CD4-positive, alpha-beta T cell treated with Interferon gamma for 1 hour (primary cell): ENCODE data around the gene KRT5.

Experiments
- DNase-seq: peaks from one replicate; pipeline ENCODE4 v3.0.0-alpha.2; 2020

The KRT5 gene

DNA sequence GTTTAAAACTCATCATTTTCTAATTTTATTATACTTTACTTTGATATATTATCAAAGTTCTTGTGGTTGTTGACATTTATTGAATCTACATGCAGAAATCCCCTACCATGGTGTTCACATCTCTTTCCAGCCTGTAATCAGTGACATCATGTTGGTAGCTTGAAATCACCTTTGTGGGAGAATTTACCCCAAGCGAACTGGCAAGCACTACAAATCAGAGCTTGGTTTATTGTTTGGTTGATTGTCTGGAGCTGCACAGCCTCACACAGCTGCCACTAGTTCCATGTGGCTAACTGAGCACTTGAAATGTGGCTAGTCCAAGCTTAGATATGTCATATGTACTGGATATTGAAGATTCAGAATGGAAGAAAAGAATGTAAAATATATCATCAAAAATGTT is 15.4 kb upstream of the KRT5 start:
- DNase-seq = no peak

DNA sequence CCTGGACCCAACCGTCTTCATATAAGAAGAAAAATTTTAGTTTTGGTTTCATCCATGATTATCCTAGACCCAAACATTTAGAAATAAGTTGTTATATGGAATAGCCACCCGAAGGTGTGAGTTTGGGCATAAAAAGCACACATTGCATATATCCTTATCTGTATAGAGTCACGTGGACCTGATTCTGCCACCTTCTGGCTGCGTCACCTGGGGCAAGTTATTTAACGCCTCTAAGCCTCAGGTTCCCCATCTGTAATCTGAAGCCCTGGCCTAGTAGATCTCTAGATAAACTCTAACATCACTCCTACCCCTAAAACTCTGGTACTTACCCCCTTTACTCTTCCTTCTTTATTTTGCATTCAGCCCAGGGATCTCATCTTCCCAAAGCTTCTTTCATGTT is 14.3 kb upstream of the KRT5 start:
- DNase-seq = no peak

DNA sequence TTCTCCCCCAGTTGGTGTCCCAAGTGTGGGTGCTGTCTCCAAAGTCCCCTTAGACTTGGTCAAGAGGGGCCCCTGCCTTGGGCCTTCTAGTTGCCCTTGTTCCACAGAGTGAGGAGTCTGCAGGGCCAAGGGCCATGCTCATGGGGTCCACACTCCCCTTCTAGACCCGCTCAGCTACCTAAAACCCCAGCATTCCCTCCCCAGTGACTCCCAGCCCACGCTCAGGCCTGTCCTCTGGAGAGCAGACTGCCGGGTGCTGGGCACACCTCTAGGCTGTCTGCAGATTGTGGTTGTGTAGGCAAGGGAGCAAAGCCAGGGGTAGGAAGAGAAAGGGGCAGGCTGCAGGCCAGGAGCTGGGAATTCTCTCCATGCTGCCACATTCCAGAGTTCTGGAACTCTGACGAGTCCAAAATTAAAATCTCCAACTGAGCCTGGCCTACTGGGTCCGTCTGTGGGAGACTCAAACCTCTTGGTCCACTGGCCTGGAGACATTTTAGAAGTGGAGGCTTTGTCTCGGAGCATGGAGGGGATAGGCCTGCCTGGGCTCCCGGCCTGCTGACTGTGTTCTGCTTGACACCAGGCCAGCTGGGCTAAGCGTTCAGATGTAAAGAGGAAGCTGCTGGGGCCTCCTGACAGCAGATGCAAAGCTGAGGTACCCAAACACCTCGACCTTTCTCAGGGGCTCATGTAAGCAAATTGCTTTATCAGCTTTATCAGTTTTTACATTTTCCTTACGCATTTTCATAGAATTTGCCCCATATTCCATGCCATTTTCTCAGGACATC is 13.7 kb upstream of the KRT5 start:
- no peak for DNase-seq

DNA sequence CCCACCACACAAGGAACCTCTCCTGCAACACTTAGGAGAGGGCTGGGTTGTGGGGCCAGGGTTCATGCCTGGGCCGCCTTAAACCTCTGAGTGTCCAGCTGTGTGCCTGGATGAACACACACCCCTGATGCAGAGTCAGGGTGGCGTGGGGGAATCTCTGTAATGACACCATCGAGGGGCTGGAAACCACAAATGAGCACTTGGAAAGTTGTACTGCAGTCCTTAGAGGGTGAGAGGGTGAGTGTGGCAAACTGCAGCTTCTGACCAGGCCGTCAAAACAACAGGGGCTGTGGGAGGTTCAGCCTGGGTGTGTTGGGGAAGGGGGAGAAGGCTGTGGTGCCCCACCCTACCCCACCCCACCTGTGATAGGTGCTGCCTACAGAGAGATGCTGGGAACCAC is 12.4 kb upstream of the KRT5 start:
- DNase-seq = no peak

DNA sequence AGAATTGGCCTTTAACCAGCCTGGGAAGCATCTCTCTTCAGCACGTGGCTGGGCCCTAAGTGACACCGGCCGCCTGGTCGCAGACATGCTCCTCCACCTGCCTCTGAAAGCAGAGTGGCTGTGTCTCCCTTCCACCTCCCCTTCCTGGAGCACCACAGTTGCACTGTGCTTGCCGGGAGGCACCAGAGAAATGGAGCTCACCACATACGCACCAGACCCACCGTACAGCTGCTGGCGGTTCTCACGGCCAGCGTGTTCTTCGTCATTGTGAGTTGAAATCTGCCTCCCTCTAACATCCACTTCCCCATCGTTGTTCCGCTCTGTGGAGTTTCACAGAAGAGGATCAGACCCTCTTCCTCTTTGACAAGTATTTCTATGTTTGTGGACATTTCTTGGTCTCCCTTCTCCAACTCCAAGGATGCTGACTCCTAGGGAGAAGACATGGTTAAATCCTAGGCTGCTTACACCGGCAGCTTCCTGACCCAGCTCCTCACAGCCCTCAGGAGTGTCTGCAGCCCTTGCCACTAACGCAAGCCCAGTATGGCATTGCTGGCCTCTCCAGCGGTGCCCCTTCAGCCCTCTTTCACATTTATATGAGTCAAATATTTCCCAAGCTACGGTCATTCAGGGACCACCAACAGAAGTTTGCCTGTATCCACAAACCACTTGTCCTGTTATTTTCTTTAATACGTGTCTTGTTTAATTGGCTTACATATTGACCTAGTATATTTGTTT is 11.5 kb upstream of the KRT5 start:
- DNase-seq = peak; percentile 38

DNA sequence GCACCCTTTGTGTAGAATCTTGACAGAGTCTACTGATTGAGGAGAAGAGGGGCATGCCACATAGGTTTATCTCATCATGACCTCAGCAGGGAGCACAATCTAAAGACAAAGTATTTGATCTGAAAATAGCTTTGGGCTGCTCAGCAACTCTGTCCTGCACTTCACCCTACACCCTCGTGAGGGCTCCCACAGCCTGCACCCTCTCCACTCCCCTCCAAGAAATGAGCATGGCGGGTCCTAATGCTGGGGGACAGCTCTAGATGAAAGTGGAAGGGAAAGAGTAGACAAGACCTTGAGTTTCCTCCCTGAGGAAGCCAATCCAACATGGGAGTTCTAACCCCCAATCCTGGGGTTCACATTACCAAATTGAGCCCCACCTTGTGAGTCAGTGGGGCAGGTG is 10.7 kb upstream of the KRT5 start:
- DNase-seq = no peak

DNA sequence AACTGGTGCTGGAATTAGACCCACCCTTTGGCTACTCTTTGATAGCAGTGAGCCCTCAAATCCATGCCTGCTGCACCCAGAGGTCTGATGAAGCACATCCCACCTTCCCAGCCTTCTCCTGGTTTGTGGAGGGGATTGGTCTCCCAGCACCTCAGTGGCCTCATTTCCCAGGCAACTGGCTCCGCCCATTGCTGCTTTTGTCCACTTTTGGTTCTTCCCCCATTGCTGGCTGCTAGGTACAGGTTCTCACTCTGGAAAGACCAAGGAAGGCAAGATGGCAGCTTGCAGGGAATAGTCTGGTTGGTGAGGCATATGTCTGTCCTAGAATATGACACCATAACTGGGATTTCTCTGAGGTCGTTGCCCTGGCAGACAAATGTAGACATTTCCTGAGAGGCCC is 10.2 kb upstream of the KRT5 start:
- no peak for DNase-seq

DNA sequence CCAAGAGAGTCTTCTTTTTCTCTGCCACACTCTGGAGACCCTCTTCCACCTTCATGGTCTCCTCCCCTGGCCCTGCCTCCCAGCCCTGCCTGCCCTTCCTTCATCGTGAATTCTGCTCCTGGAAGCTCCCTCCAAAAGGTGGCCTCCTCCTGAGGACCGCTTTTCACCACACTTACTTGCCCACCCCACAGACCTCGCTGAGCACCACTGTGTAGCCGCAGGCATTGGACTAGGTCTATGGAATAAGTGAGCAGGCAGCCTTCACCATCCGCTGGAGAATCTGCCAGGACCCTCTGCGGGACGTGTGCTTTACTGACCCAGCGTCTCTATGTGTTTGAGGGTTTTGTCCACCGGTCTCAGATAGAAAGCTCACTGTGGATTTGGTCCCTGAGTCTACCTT is 9.7 kb upstream of the KRT5 start:
- DNase-seq = no peak

DNA sequence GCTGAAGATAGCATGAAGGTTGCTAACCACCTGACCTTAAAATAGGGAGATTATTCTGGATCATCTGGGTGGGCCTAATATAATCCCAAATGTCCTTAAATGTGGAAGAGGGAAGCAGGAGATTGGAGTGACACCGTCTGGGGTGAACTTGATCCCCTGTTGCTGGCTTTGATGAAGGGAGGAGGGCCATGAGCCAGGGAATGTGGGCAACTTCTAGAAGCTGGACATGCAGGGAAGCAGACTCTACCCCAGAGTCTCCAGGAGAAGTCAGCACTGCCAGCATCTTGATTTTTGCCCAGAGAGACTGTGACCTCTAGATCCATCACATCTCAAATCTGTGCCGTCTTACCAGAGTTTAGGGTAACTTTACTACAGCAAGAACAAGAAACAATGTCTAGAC is 9.2 kb upstream of the KRT5 start:
- DNase-seq = no peak

DNA sequence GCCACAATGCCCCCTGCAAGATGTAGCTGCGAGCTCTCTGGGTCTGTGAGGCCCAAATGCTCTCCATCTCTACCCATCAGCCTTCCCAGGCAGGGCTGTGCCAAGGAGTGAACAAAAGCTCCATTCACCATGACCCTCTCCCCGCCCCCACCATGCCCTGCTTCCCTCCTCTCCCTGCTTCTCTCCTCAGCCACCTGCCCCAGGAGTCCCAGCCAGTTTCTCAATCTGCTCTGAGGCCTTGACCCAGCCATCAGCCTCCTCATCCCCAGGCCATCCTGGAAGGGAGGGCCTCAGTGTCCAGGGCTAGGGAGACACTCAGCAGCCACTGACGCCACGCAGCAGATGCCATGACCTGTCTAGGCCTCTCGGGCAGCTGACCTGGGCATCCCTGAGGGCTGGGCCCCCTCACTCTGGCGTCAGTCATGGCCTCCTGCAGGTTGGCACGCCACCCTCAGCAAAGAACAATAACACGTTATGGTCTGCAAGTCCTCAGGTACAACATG is 8.5 kb upstream of the KRT5 start:
- no peak for DNase-seq

DNA sequence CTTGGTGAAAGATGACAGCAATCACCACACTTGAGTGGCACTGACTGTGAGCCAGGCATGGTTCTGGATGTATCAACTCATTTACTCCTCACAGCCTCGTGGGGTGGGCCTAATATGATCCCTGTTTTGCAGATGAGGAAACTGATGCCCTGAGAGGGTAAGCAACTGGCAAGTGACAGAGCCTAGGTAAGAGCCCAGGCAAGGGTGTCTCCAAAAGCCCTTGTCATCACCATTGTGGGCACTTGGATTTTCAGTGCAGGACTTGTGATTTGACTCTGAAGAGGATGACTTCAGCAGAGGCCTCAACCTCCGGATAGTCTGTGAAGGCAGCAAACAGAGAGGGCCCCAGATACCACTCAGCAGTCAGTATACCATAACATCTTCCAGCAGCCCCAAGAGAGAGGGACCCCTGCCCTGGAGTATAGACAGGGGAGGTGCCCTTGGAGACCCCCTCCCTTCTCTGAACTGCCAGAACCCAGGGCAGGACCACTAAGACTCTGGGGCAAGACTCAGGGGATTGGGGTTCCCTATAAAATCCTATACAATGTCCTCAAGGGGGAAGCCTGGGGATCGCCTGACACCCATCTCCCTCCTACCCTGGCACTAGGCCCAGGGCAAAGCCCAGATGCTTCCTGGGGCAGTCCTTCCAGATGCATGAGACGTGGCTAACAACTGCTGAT is 7.1 kb upstream of the KRT5 start:
- no peak for DNase-seq

DNA sequence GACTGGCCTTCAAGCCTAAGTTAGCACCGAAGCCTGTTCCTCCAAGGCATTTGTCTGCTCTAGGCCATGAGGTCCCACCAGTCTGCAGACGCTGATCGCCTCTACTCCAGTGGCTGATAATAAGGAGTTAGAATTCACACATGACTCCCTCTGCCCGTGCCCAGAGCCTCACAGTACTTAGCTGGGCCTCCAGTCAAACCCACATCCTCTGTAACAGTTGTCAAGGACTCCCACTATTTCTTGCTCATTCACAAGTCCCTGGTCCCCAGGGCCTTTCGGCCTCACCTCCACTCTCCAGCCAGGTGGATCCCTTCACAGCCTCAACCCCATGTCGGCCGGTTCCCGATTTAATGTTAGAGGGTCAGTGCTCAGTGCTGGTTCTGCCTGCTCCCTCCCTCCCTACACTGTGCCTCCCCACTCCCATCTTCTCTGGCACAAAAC is 6.3 kb upstream of the KRT5 start:
- no peak for DNase-seq

DNA sequence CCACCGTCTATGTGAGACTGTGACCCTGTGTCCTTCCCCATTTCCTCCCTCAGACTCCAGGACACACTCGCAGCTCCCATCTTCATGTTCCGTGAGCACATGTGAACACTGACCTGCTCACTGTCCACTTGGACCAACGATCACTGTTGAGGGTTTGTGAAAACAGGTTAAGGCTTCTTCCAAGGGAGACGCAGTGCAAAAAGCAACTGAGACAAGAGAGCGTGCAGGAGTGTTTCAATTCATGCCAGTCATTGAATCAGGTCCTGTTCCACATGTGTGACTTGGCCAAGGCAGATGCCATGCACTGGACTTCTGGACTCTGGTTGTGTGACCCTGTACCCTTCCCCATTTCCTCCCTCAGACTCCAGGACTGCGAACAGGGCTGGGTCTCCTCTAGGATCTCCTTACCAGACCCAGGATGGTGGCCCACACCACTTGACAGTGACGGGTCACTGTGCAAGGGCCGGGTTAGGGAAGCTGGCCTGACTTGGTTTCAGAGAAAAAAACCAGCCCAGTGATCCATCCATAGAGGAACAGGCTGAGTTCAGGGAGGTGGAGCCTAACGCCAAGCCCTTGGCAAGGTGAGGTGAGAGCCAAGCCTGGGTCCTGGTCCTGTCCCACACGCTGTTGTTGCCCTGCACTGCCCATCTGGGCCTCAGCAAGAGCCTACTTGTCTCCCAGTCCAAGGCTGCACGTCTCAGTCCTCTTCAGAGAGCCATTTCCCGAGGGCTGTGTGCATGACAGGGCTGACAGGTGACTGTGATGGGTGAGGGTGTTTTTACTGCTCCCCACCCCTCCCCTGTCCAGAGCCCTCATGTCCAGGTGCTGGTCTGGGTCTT is 5.7 kb upstream of the KRT5 start:
- DNase-seq = no peak

DNA sequence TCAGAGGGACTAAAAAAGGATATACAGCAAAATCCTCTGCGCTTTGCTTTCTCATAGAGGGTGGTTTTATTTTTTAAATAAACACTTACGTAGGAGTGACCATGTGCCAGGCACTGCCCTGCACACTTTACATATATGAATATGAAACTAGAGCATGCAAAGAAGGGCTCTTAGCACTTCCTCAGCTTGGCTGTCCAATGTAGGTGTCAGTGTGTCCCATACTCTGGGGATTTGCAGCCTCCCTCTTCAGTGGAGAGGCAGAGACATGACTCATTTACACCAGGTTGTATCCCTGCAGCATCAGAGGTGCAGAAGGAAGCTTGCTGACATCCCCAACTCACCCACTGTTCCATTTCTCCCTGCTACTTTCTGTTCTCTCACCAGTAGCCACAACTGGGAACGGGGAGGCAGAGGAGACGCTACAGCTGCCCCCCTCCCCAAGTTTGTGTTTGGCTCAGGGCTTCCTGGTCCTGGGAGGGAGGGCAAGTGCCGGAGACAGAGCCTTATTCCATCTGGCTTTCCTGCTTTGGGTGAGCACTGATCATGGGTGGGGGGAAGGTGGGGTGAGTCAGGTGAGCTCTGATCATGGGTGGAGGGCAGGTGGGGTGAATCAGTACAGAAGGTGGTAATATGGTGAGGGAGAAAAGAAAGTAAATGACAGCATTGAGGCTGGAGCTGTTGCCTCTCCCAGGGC is 4.9 kb upstream of the KRT5 start:
- DNase-seq = no peak

DNA sequence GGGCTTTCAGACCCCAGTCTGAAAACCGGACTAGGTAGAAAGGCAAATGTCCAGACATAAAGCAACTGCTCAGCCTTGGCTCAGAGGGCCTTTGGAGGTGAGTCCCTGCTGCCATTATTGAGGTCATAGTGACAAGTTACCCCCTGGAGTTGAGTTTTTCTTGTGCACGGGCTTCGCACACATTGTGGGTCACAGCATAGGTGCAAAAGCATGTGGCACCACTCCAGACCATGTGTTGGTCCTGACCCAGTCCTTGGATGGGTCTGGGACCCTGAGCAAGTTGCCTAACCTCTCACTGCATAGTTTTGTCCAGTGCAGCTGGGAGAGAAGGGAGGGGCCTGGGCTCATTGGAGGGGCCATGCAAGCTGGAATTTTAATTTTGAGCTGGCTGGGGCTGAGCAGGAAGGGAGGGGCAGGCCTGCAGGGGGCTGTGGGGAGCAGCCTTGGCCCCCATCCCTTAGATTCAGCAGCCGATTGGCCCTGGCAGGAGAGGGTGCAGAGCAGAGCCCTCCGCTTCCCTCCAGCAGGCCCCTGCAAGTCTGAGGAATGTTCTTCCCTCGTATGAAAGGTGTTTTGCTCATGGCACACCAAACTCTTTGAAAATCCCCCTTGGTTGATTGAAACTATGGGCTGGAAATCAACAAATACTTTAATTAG is 4.2 kb upstream of the KRT5 start:
- no peak for DNase-seq

DNA sequence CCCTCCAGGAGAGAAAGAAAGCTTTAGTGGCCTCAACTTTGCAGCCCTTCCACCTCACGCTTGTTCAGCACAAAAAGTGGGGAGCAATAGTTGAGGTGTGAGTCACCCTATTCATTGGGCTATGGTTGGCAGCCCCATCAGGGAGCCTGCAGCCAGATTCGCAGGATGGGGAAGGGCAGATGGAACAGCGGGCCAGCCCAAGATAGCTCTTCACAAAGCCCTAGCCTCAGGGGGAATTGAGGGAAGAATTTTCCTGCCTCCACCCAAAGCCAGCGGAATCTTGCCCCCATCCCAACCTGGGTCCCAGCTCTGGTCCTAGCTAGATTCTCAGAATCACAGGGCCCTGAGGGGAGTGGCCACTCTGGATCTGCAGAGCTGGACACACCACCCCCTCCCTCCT is 3.6 kb upstream of the KRT5 start:
- DNase-seq = no peak

DNA sequence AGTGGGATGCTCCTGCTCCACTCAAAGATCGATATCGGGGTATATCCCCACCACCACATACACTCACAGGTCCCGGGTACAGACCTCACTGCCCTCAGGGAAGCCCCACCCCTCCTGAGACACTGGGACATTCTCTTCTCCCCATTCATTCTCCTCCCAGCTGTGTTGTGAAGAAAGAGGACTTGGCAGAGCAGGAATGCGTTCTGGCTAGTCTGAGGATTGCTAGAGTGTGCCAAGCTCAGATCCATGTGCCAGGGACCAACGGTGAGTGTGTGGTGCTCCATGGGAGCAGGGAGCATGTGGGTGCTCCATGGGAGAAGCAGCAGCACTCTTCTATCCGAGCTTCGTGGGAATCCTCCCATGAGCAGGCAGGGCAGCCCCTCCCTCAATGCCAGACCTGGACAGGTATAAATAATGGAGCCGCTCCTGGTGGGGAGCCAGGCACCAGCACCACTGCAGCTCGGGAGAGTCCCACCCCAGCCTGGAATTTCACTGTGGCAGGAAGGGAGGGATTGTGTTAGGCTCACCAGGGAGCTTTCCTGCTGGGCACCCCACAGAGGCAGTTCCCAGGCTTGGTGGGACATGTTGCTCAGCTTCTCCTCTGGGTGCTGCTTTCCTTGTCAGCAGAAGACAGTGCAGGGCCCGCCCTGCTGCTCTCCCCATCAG is 2.3 kb upstream of the KRT5 start:
- DNase-seq = no peak

DNA sequence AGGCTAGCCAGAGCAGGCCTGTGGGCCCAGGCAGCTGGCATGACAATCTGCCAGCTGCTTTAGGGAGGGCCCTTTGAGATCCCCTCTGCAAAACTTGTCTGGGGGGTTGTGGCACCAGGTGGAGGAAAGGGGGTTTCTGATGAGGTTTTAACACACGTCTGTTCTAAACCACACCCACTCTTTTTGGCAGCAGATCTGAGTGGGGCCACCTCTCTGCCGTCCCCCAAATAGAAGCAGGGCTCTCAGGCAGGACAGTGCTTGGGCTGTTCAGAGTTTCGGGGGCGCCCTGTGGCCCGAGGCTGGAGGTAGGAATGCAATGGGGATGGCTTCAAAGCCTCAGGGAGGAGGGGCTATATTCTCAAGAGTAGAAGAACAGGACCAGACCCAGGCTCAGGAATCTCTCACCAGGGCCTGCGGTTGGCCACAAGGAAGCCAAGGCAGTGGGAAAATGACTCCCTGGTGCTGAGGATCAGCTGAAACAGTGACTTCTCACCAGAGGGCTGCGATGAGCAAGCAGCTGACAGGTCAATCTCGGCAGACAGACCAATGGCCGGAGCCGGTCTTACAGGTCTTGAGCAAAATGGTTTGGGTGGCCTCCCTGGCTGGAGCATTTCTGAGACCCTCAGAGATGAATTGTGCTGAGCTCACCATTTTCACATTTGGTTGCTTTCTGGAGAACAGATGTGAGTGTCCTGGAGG is 1.5 kb upstream of the KRT5 start:
- no peak for DNase-seq

DNA sequence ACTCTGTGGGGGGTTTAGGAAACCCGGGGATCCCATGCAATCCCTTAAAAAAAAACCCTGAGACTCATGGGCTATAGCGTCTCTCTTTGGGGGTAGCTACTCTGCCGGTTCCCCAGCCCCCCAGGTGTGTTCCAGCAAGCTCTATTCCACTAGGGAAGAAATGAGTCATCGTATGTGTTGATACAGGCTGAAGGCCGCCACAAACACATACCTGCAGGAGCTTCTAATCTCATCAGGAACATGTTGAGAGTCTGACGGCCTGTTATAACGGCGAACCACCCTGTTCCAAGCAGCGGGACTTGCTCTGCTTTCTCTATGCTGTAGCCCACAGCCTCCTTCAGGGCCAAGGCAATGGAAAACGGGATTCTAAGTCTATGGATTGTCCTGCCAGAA is 977 bp upstream of the KRT5 start:
- DNase-seq = no peak

DNA sequence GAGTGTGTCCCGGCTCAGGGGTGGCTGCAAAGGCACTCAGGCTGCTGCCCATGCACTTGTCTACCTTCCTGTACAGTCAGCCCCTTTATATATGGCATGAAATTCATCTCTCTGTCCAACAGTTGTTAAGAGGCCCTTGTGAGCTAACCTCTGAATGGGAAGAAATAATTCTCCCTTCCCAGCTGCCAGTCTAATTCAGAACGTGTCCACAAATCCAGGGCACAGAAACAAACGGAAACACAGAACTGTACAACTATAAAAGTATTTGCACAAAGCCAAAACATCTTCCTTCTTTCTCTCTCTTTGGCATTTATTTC is 849 bp downstream of the KRT5 start:
- no peak for DNase-seq
